Measurements from ENCODE around the gene ANKRD44.
A peak's percentile ranks its signal among the peaks of the same experiment; 100 is the strongest.

ANKRD44 gene

GRCh38 chr2:197208841-197209240 is 101.7 kb downstream of the ANKRD44 start:
- DNase-seq (ENCODE audit: low read depth in 2 of 2, low spot score in 1 of 2): no peak

DNA sequence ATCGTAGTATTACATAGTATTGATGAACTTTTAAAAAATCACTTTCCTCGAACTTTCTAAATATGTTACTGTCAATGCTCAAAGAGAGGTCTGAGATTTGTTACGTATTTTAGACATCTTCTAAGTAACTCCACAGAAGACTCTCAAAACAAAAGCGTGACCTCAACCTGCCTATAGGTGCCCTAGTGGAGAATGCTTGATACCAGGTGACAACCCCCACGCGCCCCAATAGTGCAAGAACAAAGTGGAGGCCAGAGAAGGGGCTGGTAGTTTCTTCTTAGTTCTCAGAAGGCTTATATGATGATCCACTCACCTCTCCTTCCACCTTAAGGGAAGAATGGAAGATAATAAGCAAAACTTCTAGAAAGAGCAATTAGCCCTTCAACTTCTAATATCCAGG is 102.6 kb downstream of the ANKRD44 start:
- DNase-seq (ENCODE audit: low read depth in 2 of 2, low spot score in 1 of 2): no peak

GRCh38 chr2:197207598-197207997 is 103.0 kb downstream of the ANKRD44 start:
- no peak for DNase-seq (ENCODE audit: low read depth in 2 of 2, low spot score in 1 of 2)

- DNase-seq (ENCODE audit: low read depth in 2 of 2, low spot score in 1 of 2): no peak
Observed at GRCh38 chr2:197207106-197207505, 103.5 kb downstream of the ANKRD44 start.

DNA sequence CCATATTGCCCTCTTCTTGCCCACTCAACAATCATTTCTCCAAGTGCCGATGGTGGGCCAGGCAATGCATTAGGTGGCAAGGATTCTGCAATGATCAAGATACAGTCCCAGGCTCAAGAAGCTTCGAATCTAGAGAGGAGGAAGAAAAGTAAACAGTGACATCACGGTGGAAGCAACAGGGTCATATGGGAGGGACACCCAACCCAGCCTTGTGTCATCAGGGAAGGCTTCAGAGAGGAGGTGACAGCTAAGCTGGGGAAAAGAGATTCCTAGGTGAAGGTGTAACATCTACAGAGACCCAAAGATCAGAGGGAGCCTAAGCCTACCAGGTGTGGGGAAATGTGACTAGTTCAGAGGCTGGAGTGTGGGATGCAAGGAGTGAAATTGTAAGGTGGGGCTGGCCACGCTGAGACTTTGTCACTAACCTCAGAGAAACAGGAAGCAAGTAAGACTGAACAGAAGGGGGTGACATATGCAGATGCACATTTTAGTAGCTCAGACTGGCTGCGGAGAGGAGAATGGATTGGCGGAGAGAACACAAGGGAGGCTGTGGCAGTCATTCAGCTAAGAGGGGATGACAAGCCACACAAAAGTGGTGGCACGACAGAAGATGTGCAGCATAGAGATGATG is 104.9 kb downstream of the ANKRD44 start:
- peak in 1 of 2 donors; percentile 39 for DNase-seq (ENCODE audit: low read depth in 2 of 2, low spot score in 1 of 2)

DNA sequence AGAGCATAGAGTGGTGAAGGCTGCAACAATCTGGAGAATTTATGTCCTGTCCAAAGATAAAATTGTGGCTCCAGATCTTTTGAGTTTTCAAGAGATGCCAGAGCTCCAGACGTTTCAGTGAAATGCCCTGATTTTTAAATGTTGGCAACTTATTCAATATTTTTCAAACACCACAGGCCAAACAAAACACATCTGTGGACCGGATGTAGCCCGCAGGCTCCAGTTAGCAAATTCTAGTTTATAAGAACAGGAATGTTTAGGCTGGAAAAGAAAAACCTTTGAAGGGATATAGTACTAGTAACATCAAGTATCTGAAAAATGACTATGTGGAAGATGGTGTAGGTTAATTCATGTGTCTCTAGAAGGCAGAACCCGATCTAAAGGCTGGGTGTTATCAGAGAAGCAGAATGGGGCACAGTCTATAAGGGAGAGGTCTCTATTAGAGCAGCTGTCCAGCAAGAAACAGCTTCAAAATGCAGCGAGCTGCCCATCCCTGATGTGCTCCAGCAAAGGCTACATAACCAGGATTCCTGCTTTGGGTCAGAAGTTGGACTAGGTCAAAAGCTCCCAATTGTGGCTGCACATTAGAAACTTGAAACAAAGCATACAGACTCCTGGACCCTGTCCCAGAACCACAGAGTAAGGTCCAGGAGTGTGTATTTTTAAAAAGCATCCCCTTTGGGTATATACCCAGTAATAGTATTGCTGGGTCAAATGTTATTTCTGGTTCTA is 105.9 kb downstream of the ANKRD44 start:
- no peak for DNase-seq (ENCODE audit: low read depth in 2 of 2, low spot score in 1 of 2)

- DNase-seq (ENCODE audit: low read depth in 2 of 2, low spot score in 1 of 2): no peak
Observed at GRCh38 chr2:197201874-197202273, 108.7 kb downstream of the ANKRD44 start.

- DNase-seq (ENCODE audit: low read depth in 2 of 2, low spot score in 1 of 2): no peak
Observed at GRCh38 chr2:197200762-197201058, 109.9 kb downstream of the ANKRD44 start.

GRCh38 chr2:197200051-197200761 is 110.4 kb downstream of the ANKRD44 start:
- DNase-seq (ENCODE audit: low read depth in 2 of 2, low spot score in 1 of 2): no peak

DNA sequence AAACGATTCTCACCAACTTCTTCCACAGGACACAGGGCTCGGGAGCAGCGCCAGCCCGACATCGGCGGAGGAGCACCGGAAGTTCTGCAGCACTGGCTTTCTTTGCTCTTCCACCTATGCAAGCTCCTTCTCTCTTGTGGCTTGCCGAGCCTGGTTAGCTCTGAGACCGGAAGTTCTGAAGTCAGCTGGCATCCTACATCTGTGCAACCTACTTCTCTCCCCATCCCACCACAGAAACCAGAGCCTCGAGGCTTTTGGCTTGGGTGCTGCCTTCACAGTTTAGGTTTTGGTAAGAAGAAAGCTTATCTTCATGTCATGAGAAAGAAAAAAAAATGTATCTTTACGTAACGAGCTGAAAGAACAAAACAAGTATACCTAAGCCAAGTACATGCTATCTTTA is 111.7 kb downstream of the ANKRD44 start:
- DNase-seq (ENCODE audit: low read depth in 2 of 2, low spot score in 1 of 2): peak; percentile 74 to 75

GRCh38 chr2:197197895-197198311 is 112.7 kb downstream of the ANKRD44 start:
- DNase-seq (ENCODE audit: low read depth in 2 of 2, low spot score in 1 of 2): no peak

DNA sequence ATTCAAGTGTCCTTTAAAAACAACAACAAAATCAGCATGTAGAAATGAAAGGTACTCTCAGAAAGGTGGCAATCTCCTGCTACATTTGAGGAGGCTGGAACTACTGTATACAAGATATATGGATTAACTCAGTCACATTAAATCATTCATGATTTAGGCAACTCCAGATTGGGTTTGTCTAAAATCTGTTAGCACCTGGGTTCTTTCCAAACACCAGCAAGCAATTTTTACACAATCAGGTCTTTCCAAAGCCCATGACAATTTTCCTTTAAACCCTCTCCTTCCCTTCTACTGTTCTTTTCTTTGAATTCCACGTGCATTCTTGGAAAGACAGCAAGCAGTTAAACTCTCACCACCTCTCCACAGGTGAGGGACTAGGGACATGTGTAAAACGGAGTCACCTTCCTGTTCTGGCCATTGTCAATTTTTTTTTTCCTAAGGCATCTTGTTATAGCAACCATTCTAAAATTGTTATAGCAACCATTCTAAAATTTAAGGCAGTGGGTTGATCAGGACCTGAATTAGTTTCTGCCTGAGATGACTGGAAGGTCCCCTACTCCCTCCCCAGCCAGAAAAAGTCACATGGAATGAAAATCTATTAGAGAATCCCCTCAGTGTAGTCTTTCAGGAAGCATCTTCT is 113.9 kb downstream of the ANKRD44 start:
- DNase-seq (ENCODE audit: low read depth in 2 of 2, low spot score in 1 of 2): no peak

- no peak for DNase-seq (ENCODE audit: low read depth in 2 of 2, low spot score in 1 of 2)
Observed at GRCh38 chr2:197195518-197195917, 115.1 kb downstream of the ANKRD44 start.

- DNase-seq (ENCODE audit: low read depth in 2 of 2, low spot score in 1 of 2): no peak
Observed at GRCh38 chr2:197191940-197192322, 118.6 kb downstream of the ANKRD44 start.

GRCh38 chr2:197191177-197191939 is 119.2 kb downstream of the ANKRD44 start:
- no peak for DNase-seq (ENCODE audit: low read depth in 2 of 2, low spot score in 1 of 2)

GRCh38 chr2:197190100-197190432 is 120.5 kb downstream of the ANKRD44 start:
- no peak for DNase-seq (ENCODE audit: low read depth in 2 of 2, low spot score in 1 of 2)

DNA sequence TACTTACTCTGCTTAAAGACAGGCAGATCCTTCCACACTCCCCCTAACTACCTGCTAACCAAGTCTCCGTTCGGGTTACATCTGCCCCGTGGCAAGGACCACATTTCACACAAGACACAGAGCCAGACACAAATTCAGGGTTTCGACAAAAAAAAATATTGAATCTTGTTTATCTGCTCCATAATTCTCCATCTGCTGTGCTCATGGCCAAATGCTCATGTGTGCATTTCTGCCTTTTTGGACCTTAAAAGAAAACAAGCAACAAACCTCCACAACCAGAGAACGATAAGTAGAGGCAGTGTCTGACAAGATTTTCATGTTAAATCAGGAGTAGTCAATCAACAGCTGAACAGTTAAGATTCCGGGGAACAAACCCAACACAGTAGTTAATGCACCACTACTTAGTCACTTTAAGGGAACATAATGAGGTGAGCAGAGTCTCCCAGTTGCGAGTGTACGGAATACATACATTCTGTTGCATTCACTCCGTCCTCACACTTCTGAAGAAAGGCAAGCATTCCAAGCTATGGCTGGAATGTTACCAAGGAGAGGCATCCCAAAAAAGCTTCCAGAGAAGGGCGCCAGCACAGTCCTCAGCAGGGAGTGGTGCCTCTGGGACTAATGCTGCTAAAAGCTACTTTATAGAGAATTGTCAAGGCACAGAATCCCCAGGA is 121.0 kb downstream of the ANKRD44 start:
- no peak for DNase-seq (ENCODE audit: low read depth in 2 of 2, low spot score in 1 of 2)

- DNase-seq (ENCODE audit: low read depth in 2 of 2, low spot score in 1 of 2): no peak
Observed at GRCh38 chr2:197185676-197186075, 124.9 kb downstream of the ANKRD44 start.

- no peak for DNase-seq (ENCODE audit: low read depth in 2 of 2, low spot score in 1 of 2)
Observed at GRCh38 chr2:197184959-197185586, 125.5 kb downstream of the ANKRD44 start.

GRCh38 chr2:197183355-197183754 is 127.2 kb downstream of the ANKRD44 start:
- no peak for DNase-seq (ENCODE audit: low read depth in 2 of 2, low spot score in 1 of 2)

All from stimulated activated CD8-positive, alpha-beta memory T cell treated with anti-CD3 and anti-CD28 coated beads, Interleukin-4, amount 100 ng/mL, for 1 hour (primary cell).